Measurements from ENCODE around the gene VPS8.

GRCh38 chr3:184796551-184796950 lies 15.4 kb upstream of the VPS8 start:
- TF ChIP-seq POLR2AphosphoS5 (IDR thresholded peaks at IDR 0.05; ENCODE audit: low read depth), result no peak
- TF ChIP-seq, protein P1, sequence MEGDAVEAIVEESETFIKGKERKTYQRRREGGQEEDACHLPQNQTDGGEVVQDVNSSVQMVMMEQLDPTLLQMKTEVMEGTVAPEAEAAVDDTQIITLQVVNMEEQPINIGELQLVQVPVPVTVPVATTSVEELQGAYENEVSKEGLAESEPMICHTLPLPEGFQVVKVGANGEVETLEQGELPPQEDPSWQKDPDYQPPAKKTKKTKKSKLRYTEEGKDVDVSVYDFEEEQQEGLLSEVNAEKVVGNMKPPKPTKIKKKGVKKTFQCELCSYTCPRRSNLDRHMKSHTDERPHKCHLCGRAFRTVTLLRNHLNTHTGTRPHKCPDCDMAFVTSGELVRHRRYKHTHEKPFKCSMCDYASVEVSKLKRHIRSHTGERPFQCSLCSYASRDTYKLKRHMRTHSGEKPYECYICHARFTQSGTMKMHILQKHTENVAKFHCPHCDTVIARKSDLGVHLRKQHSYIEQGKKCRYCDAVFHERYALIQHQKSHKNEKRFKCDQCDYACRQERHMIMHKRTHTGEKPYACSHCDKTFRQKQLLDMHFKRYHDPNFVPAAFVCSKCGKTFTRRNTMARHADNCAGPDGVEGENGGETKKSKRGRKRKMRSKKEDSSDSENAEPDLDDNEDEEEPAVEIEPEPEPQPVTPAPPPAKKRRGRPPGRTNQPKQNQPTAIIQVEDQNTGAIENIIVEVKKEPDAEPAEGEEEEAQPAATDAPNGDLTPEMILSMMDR (IDR thresholded peaks at IDR 0.05; ENCODE audit: insufficient read depth, low read length), result no peak
